Hepatic stellate cell (primary cell): Measurements from ENCODE around the gene CHD1L.
"Not testable (repeated sequence)": the region's sequence is repeated elsewhere in the genome, so short reads cannot be mapped to it uniquely, and the experiment has no call there.

Experiments used
- DNase-seq: peaks from one replicate; pipeline ENCODE4 v3.0.0; 2011; ENCODE audit warnings: low spot score

CHD1L gene

DNA sequence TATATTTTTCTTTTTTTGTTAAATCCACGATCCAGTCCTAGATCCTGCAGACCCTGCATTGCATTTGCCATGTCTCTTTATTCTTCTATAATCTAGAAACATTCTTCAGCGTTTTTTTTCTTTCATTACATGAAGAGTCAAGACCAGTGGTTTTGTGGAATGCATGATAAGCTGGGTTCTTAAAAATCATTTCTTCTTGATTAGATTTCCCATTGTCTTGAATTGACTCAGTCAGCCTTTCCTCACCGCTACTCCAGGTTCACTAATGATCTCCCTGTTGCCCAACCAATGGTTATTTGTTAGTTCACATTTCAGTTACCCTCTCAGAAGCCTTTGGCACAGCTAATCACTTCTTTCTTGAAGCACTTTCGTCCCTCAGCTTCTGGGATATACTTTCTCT, 25.2 kb downstream of the CHD1L start:
- DNase-seq, result no peak

DNA sequence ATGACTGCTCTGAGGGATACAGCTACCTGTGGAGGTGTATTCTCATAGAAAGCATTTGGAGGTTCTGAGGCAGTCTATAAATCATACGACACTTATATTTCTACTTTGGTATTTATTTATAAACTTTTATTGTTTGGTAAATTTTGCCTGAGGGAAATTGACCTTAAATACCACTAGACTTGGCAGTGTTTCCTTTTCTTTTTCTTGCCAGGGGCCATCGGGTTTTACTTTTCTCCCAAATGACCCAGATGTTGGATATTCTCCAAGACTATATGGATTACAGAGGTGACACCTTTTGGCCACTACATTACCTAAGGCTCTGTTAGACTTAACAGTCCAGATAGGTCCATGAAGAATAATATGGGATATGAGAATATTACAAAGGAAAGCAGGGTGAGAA, 28.2 kb downstream of the CHD1L start:
- DNase-seq, result no peak

DNA sequence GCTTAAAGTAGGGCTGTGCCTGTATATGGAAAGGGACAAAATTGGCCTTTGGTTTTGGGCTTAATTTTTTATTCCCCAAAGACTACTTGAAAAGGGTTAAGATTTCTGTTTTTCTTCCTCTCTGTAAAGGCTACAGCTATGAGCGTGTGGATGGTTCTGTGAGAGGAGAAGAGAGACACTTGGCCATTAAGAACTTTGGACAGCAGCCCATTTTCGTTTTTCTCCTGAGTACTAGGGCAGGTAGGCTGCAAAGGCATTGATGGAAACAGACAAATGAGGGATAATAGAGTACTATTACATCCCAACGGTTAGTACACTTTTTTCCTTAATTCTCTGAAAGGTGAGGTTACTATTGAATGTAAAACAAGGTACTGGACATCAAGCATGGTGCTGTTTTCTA, 29.6 kb downstream of the CHD1L start:
- no peak for DNase-seq

DNA sequence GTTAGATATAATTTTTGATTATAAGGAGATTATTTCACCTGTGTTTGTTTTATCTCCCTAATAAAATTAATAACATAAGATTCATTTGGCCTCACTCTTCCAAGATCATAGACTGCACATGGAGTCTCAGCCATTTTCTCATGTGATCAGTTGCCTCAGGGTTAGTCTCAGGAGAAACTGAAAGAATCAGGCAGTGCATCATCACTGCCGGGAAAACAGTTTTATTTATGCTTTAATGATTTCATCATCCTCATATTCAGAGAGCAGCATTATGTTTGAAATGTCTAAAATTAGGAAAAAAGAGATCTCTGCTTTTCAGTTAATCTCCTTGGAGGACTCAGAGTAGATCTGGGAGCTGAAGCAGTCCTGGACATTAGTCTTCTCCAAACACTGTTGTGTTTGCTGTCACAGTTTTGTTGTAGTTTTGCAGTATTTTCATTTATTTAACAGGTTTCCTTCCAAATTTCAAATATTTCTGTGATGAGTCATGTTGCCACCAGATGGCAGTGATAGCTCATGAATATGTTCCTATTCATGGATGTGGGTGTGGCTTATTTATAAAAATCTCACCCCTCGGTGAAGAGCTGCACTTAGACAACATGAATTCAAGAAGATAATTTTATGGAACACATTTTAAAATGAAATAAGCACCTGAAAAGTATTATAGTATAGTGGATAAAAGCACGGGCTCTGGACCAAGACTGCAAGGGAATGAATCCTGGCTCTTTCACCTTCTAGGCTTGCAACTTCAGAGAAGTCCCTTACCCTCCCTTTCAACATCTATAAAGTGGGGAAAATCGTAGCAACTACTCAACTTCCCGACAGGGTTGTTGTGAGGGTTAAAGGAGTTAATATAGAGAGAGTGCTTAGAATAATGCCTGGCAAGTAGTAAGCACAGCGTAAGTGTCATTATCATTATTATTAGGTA, 31.2 kb downstream of the CHD1L start:
- peak; percentile 56 for DNase-seq

DNA sequence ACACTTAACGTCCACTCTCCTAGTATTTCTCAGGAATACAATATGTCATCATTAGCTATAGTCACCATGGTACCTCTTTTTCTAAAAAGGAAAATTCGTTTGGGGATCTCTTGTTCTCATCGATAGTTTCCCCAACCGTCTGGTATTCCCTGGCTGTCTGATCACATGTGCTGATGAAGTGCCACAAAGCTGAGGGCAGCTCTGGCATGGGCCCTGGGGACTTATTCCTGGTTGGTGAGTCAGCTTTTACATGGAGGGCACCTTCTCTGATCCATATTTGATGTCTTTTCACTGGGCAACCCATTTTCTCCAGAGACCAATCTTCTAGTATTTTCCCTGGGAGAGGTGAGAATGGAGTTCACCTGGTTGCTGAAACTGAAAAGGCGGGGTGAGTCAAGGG, 39.5 kb downstream of the CHD1L start:
- no peak for DNase-seq

- no peak for DNase-seq
Measured at GRCh38 chr1:147283011-147283410, 40.5 kb downstream of the CHD1L start.

DNA sequence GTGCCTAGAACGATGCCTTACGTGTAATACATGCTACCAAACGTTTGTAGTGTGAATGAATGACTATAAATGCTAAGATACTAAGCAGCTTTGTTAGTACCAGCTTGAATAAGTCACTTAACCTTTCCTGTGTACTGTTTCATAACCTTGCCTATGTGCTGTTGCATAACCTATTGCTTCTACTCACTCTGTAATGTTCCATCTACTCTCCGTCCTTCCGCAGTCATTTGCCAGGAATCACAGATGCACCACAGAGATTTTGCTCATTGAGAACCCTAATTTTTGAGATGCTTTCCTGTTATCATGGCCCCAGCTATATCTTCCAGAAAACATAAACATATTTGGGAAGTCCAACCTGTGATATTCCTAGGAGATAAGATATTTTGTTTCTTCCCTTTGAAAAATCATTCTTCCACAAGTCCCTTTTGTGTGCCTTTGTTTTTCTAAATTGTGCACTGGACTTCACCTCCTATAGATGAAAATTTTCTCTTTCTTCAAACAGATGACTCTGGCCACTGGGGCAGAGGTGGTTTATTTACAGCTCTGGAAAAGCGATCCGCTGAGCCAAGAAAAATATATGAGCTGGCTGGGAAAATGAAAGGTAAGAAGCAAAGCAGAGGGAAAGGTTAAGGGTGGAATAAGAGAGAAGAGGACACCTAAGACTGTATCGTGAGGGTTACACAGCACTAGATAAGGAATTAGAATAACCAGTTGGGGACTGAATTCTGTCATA, 44.8 kb downstream of the CHD1L start:
- DNase-seq, result no peak

GRCh38 chr1:147292012-147292411, 49.5 kb downstream of the CHD1L start:
- DNase-seq, result peak; percentile 16

DNA sequence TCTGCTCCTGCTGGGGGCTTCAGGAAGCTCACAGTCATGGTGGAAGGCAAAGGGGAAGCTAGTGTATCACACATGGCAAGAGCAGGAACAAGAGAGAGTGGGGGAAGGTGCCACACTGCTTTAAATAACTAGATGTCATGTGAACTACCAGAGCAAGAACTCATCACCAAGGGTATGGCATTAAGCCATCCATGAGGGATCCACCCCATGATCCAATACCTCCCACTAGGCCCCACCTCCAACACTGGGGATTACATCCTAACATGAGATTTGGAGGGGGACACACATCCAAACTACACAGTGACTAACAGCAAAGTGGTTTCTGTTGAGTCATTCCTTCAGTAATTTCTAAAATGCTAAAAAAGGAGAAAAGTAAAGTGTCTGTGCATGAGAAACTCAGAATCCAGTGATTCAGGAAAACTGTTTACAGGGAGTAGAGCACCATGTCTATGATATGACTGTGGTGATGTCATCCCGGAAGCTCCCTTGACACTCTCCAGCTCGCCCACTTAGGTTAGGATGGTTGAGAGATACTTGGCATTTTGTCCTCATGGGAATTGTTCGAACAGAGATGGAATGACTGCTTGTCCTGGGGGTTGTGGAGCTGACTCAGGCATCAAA, 50.3 kb downstream of the CHD1L start:
- peak; percentile 50 for DNase-seq

DNA sequence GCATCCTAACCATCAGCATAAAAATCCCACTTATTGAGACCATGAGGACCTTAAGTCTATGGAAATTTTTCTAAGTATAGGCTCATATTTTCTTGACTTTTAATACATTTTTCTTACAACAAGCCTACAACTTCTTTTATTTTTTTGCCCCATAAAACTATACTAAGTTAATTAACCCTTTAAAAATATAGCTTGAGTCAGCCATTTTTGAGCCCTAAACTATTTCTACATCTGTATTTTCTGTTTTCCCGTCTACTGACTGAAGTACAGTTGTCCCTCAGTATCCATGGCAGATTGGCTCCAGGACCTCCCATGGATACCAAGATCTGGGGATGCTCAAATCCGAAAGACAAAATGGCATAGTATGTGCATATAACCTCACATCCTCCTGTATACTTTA, 55.0 kb downstream of the CHD1L start:
- no peak for DNase-seq

DNA sequence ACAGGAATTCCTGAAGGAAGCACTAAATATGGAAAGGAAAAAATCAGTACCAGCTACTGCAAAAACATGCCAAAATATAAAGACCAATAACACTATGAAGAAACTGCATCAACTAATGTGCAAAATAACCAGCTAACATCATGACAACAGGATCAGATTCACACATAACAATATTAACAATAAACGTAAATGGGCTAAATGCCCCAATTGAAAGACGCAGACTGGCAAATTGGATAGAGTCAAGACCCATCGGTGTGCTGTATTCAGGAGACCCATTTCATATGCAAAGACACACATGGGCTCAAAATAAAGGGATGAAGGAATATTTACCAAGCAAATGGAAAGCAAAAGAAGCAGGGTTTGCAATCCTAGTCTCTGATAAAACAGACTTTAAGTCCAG, 63.3 kb downstream of the CHD1L start:
- DNase-seq, result not testable (repeated sequence)

GRCh38 chr1:147316968-147317367, 74.5 kb downstream of the CHD1L start:
- no peak for DNase-seq

DNA sequence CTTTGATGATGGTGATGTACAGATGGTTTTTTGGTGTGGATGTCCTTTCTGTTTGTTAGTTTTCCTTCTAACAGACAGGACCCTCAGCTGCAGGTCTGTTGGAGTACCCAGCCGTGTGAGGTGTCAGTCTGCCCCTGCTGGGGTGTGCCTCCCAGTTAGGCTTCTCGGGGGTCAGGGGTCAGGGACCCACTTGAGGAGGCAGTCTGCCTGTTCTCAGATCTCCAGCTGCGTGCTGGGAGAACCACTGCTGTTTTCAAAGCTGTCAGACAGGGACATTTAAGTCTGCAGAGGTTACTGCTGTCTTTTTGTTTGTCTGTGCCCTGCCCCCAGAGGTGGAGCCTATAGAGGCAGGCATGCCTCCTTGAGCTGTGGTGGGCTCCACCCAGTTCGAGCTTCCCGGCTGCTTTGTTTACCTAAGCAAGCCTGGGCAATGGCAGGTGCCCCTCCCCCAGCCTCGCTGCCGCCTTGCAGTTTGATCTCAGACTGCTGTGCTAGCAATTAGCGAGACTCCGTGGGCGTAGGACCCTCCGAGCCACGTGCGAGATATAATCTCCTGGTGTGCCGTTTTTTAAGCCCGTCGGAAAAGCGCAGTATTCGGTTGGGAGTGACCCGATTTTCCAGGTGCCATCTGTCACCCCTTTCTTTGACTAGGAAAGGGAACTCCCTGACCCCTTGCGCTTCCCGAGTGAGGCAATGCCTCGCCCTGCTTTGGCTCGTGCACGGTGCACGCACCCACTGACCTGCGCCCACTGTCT, 84.6 kb downstream of the CHD1L start:
- not testable (repeated sequence) for DNase-seq

DNA sequence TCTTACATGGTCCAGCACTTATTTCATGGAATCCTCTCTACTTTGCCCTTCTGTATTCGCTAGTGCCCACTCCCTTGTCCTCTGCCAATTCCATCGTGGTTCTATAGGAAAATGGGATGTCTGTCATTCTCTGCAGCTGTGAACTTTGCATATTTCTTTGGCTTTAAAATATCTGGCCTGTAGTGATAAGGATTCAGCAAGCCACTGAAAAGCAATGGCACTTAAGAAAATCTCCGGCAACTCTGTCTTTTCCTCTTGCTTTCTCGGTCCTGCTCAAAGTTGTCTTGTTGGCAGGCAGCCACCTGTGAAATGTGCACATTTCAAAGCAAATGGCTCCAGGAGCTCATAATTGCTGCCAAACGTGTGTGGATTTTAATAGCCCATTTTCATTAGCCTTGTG, 91.8 kb downstream of the CHD1L start:
- no peak for DNase-seq

DNA sequence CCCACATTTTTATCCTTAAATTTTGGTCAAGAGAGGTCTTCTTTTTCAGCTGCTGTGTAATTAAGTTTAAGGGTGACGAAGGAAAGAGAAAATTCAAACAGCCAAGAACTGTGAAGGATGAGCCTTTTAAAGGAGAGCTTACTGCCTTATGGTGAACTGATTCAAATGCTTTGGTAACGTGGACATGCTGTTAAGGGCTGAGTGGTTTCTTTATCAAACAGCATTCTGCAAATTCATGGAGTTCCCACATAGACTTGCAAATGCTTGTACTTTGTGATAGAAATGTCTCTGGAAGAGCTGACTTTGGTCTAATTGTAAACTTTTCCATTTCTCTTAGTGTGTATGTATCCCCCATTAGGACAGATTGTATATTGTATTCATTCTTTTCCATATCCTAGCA, 93.8 kb downstream of the CHD1L start:
- no peak for DNase-seq

DNA sequence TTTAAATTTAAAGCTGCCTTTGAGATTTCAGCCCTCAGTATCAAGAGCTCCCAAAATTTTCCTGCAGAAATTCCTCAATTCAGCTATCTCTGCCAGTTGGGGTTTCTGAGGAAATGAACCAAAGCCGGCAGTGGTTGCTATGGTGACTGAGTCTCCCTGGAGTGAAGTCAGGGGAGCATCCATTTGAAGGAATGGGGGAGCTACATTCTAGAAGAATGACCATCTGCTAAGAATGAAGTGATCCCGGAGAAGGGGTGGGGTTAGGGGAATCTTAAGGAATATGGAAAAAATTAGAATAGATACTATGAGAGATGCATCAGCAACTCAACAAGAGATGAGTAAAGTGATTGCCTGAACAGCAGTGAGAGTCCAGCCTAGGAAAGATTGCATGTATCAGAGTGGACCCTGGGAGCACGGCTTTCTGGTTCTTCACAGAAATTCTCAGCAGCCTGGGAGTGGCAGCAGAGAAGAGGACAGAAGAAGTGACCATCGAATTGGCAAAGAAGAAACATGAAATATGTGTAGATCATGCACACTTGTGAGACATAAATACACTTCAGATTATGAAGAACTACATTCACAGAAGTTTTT, 94.7 kb downstream of the CHD1L start:
- no peak for DNase-seq

DNA sequence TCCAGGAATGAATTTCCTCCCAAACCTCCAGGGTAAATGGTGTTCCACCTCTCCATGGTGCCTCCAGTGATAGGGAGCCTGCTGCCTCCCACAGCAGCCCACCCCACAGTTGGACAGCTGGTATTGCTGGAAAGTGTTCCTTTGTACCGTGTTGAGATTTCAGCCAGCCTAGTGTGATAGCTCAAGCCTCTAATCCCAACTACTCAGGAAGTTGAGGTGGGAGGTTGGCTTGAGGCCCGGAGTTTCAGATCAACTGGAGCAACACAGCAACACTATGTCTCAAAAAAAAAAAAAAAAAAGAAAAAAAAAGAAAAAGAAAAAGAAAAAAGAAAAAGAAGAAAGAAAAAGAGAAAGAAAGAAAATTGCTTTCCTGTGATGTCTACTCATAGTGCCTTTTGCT, 96.1 kb downstream of the CHD1L start:
- DNase-seq, result no peak

GRCh38 chr1:147341246-147341645, 98.8 kb downstream of the CHD1L start:
- DNase-seq, result no peak
